ENCODE results near the gene CNN1. TPM values are rescaled to one million over a fixed set of nuclear protein-coding genes. Genes with fewer than 3 reads are reported as not detected.

CNN1 gene
- total and polyA plus RNA-seq, 7 donors, result 1.9 to 11.9 (median 5.7) TPM

DNA sequence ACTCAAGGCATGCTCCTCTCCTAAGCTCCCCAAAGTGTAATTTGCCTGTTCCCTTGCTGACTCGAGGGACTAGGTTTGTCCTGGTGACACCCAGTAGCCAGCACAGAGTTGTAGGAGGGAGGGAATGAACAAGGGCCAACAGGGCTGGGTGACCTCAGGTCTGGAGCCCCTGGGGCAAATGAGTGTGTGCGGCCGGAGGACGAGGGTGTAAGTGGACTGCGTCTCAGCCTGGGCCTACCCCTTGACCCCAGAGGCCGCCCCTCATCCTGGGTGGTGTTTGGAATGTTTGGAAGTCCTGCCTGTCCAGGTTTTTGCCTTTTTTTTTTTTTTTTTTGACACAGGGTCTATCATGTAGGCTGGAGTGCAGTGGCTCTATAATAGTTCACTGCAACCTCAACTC lies 31.7 kb upstream of the CNN1 start:
- intact Hi-C loops (cut with DNase I), result loop anchor here in 1 of 2 donors (10.0 kb wide), 1 partner anchor 132 kb away; the partner anchor contains the start of gene SWSAP1
- Histone ChIP-seq H3K27me3 (ENCODE audit: insufficient read depth in 3 of 3, low read length in 2 of 3) (no peaks in the 10 kb centered on the region), H3K4me1 (peaks cover 4% of the 10 kb centered on the region), H3K9me3 (no peaks in the 10 kb centered on the region), H3K36me3 (ENCODE audit: insufficient read depth in 1 of 2, low read depth in 1 of 2) (peaks cover 0 to 23% of the 10 kb centered on the region in 2 donors), H3K27ac (no peak overlapping the region), H3K4me3 (no peak overlapping the region)
- 87 to 90% (median 90%) methylated on average over 6 of the region's 6 CpGs for whole genome bisulfite sequencing, 3 donors
- TF ChIP-seq, protein P1, sequence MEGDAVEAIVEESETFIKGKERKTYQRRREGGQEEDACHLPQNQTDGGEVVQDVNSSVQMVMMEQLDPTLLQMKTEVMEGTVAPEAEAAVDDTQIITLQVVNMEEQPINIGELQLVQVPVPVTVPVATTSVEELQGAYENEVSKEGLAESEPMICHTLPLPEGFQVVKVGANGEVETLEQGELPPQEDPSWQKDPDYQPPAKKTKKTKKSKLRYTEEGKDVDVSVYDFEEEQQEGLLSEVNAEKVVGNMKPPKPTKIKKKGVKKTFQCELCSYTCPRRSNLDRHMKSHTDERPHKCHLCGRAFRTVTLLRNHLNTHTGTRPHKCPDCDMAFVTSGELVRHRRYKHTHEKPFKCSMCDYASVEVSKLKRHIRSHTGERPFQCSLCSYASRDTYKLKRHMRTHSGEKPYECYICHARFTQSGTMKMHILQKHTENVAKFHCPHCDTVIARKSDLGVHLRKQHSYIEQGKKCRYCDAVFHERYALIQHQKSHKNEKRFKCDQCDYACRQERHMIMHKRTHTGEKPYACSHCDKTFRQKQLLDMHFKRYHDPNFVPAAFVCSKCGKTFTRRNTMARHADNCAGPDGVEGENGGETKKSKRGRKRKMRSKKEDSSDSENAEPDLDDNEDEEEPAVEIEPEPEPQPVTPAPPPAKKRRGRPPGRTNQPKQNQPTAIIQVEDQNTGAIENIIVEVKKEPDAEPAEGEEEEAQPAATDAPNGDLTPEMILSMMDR (IDR thresholded peaks at IDR 0.05), result no peak
- no peak for ATAC-seq
- DNase-seq, result no peak

DNA sequence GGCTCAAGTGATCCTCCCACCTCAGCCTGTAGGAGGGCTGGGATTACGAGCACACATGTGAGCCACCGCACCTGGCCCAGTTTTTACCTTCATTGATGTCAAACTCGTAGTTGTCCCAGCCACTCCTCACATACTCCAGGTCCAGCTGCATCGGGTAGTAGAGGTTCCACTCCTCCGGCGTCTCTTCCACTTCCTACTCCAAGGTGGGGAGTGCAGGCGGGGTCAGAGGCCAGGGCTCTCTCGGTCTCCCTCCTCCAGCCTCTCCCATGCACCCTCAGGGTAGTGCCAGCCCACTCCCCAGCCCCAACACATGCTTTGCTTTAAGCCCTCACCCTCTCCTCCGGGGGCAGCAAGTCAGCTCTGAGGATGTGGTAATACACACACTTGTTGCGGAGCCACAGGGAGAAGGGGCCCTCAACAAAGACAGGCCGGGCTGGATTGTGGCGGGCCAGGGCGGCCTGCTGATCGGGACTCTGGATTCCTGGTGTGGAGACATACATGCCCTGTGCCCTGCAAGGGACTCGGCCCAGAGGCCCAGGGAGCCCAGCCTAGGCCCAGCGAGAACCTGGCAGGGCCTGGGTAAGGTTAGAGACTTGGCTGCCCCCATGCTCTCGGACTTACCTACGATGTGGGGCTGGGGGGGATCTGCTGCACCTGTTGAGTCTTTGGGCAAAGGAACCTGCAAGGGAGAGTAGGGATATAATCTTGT lies 31.1 kb upstream of the CNN1 start:
- Histone ChIP-seq H3K9me3 (no peaks in the 10 kb centered on the region), H3K27me3 (ENCODE audit: insufficient read depth in 3 of 3, low read length in 2 of 3) (no peaks in the 10 kb centered on the region), H3K4me3 (no peak overlapping the region), H3K36me3 (ENCODE audit: insufficient read depth in 1 of 2, low read depth in 1 of 2) (peaks cover 0 to 29% of the 10 kb centered on the region in 2 donors), H3K4me1 (peaks cover 4% of the 10 kb centered on the region), H3K27ac (no peak overlapping the region)
- TF ChIP-seq, protein P1 (IDR thresholded peaks at IDR 0.05), result no peak
- no peak for ATAC-seq
- intact Hi-C loops (cut with DNase I), result loop anchor here in 1 of 2 donors (10.0 kb wide), 1 partner anchor 133 kb away; the partner anchor contains the start of gene SWSAP1
- WGBS, 3 donors, result 87 to 89% (median 88%) methylated on average over 18 of the region's 18 CpGs
- DNase-seq, result no peak

DNA sequence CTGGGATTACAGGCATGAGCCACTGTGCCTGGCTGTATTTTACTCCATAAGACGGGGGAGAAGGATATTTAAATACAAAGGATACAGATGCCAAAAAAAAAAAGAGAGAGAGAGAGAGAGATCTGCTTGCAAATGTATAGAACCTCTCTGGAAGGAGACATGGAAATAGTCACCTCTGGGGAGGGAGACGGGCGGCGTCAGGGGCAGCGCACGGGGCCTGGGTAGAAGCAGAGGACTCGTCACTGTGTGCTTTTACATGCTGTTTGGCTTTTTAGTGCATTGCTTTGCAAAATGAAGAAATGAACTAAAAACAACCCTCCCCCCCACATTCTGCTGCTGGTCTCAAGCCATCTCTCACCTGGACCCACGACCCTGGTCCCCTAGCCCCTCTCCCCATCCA lies 28.2 kb upstream of the CNN1 start:
- TF ChIP-seq, protein P1 (IDR thresholded peaks at IDR 0.05), result no peak
- WGBS, 3 donors, result 89 to 95% (median 94%) methylated on average over 8 of the region's 8 CpGs
- DNase-seq (no peak), ATAC-seq (no peak)
- peaks cover 2 to 55% of the 10 kb centered on the region in 2 donors for H3K36me3 ChIP-seq (ENCODE audit: insufficient read depth in 1 of 2, low read depth in 1 of 2)
- H3K4me3 ChIP-seq, result no peak overlapping the region
- no peaks in the 10 kb centered on the region for H3K9me3 ChIP-seq
- intact Hi-C loops (cut with DNase I), result no loop called here
- no peak overlapping the region for H3K27ac ChIP-seq
- H3K27me3 ChIP-seq (ENCODE audit: insufficient read depth in 3 of 3, low read length in 2 of 3), result no peaks in the 10 kb centered on the region
- H3K4me1 ChIP-seq, result peaks cover 4% of the 10 kb centered on the region

DNA sequence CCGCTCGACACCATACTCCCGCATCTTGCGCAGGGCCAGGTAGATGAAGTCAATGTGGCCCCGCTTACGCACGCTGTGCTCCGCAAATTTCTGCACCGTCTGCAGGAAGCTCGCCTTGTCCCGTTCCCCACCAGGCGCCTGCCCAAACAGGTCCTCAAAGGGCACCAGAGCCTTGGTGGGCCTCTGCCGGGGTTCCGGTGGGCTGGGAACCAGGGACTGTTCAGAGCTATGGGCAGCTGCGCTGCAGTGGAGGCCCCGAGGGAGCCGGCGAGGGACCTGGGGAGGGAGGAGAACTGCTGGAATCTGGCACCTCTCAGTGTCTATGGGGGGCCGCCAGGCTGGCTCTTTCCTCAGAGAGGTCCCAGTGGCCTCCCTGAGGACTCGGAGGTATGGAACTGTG lies 24.7 kb upstream of the CNN1 start:
- peaks cover 6 to 84% of the 10 kb centered on the region in 2 donors for H3K36me3 ChIP-seq (ENCODE audit: insufficient read depth in 1 of 2, low read depth in 1 of 2)
- 92 to 97% (median 93%) methylated on average over 20 of the region's 20 CpGs for WGBS, 3 donors
- peak in 1 of 4 donors; percentile 21 for ATAC-seq

More for the DNA sequence above, 24.7 kb upstream of the CNN1 start:
- no peaks in the 10 kb centered on the region for H3K4me1 ChIP-seq
- no peak overlapping the region for H3K27ac ChIP-seq
- H3K4me3 ChIP-seq, result no peak overlapping the region
- TF ChIP-seq, protein P1 (IDR thresholded peaks at IDR 0.05), result no peak
- no peaks in the 10 kb centered on the region for H3K9me3 ChIP-seq
- intact Hi-C loops (cut with DNase I), result no loop called here
- no peak for DNase-seq
- H3K27me3 ChIP-seq (ENCODE audit: insufficient read depth in 3 of 3, low read length in 2 of 3), result no peaks in the 10 kb centered on the region

All from psoas muscle (tissue), 8 donors.